GM12878 (cell line): ENCODE data around the gene KIAA2012. TPM values are rescaled to one million over a fixed set of nuclear protein-coding genes. Genes with fewer than 3 reads are reported as not detected.

Experiments
- ATAC-seq: fragments of 200-7000 bp; cut with Tn5 transposase; 3 replicates; pipeline ENCODE4 v1.9.1; 2020; ENCODE audit warnings: mild to moderate bottlenecking, moderate library complexity
- BruUV-seq: library from RNA; stranded (reverse); fragments of 400-500 nt; replicated peaks from 2 replicates; lab custom pipeline; 2021; lab: Mats Ljungman, UMichigan
- CTCF ChIA-PET: fragments of 300-600 bp; sonication (Branson Sonifier 250); formaldehyde crosslinking; extraction: SDS; loops from one replicate; lab custom pipeline; 2021; ENCODE audit warnings: inconsistent platforms; lab: Yijun Ruan, JAX
- POLR2A ChIA-PET: fragments of 350-600 bp; formaldehyde crosslinking; extraction: SDS; loops from one replicate; lab custom pipeline; 2021; ENCODE audit warnings: inconsistent platforms; lab: Charles Lee
- RAD21 ChIA-PET: fragments of 300-600 bp; sonication (Branson Sonifier 250); formaldehyde crosslinking; loops from one replicate; lab custom pipeline; 2023; ENCODE audit warnings: antibody characterized with exemption; ENCODE audit not compliant: unreplicated experiment; lab: Charles Lee
- SMC1A ChIA-PET: fragments of 300-600 bp; sonication (Branson Sonifier 250); formaldehyde crosslinking; loops from one replicate; lab custom pipeline; 2023; ENCODE audit not compliant: unreplicated experiment, uncharacterized antibody; lab: Charles Lee
- DNase-seq: peaks from one replicate; pipeline ENCODE4 v3.0.0-alpha.2; 2011; ENCODE audit warnings: low read depth, low spot score
- FAIRE-seq: peaks from 3 replicates; lab custom pipeline; 2011; peaks lifted over from hg19 to GRCh38; lab: Jason Lieb, UNC
- H2AFZ ChIP-seq: 2 replicates; pipeline ENCODE4 v1.6.0; 2011; ENCODE audit warnings: low read depth, low read length, control low read depth; ENCODE audit not compliant: control insufficient read depth
- H3K27ac ChIP-seq: 2 replicates; pipeline ENCODE4 v1.5.1; 2011; ENCODE audit warnings: control low read depth; ENCODE audit not compliant: control insufficient read depth, insufficient read depth
- H3K27me3 ChIP-seq, 2 experiments: replicated peaks in 1 of 2; 2 replicates each; pipeline versions ENCODE4 v1.6.0 to v1.6.1; 2011; ENCODE audit warnings: low read length in 1 of 2; ENCODE audit not compliant: control insufficient read depth in 2 of 2, insufficient read depth in 2 of 2
- H3K36me3 ChIP-seq, 2 experiments: 2 replicates each; pipeline ENCODE4 v1.5.1; 2011; ENCODE audit warnings: low read length in 1 of 2; ENCODE audit not compliant: control insufficient read depth in 2 of 2, insufficient read depth in 2 of 2
- H3K4me1 ChIP-seq: 2 replicates; pipeline ENCODE4 v1.6.1; 2011; ENCODE audit warnings: mild to moderate bottlenecking, low read length, moderate library complexity, mixed read lengths; ENCODE audit not compliant: control insufficient read depth, insufficient read depth
- H3K4me2 ChIP-seq: 2 replicates; pipeline ENCODE4 v1.6.0; 2011; ENCODE audit warnings: control low read depth; ENCODE audit not compliant: control insufficient read depth, insufficient read depth
- H3K4me3 ChIP-seq: fragments of 200-600 bp; sonication (generic); 2 replicates; pipeline ENCODE4 v1.5.1; 2016
- H3K79me2 ChIP-seq: 2 replicates; pipeline ENCODE4 v1.6.0; 2011; ENCODE audit warnings: low read length; ENCODE audit not compliant: control insufficient read depth, insufficient read depth
- H3K9ac ChIP-seq: 2 replicates; pipeline ENCODE4 v1.8.0; 2011; ENCODE audit warnings: low read length, control low read depth, mixed read lengths; ENCODE audit not compliant: control insufficient read depth, insufficient read depth
- H3K9me3 ChIP-seq: replicated peaks from 3 replicates; pipeline ENCODE4 v1.5.1; 2011; ENCODE audit warnings: mild to moderate bottlenecking, low read length; ENCODE audit not compliant: control insufficient read depth, insufficient read depth
- H4K20me1 ChIP-seq: 2 replicates; pipeline ENCODE4 v1.6.0; 2011; ENCODE audit not compliant: control insufficient read depth, insufficient read depth
- BMI1 ChIP-seq: fragments of 450-650 bp; IDR thresholded peaks from 2 replicates; pipeline ENCODE4 v1.6.1; 2016; ENCODE audit warnings: mild to moderate bottlenecking, moderate library complexity, borderline replicate concordance
- EED ChIP-seq: sonication (generic); IDR thresholded peaks from 2 replicates; pipeline ENCODE4 v1.6.1; 2016; ENCODE audit warnings: antibody characterized with exemption, low read depth
- KAT2A ChIP-seq: conservative IDR thresholded peaks from 2 replicates; pipeline ENCODE4 v1.6.1; 2011; ENCODE audit warnings: low read depth, low read length; ENCODE audit not compliant: control insufficient read depth
- MLLT1 ChIP-seq: fragments of 450-650 bp; IDR thresholded peaks from 2 replicates; pipeline ENCODE4 v1.6.1; 2016; ENCODE audit warnings: mild to moderate bottlenecking
- NFXL1 ChIP-seq: fragments of 450-650 bp; IDR thresholded peaks from 2 replicates; pipeline ENCODE4 v1.6.1; 2017; ENCODE audit warnings: antibody characterized with exemption, mild to moderate bottlenecking, borderline replicate concordance
- TBL1XR1 ChIP-seq: IDR thresholded peaks from 2 replicates; pipeline ENCODE4 v1.6.1; 2012; ENCODE audit warnings: low read depth, low read length, improper control_type of control experiment
- ZNF687 ChIP-seq: fragments of 450-650 bp; IDR thresholded peaks from 2 replicates; pipeline ENCODE4 v1.6.1; 2017; ENCODE audit warnings: mild to moderate bottlenecking, moderate library complexity
- ZZZ3 ChIP-seq: IDR thresholded peaks from 2 replicates; pipeline ENCODE4 v1.6.1; 2011; ENCODE audit warnings: low read depth; ENCODE audit not compliant: control insufficient read depth, insufficient read length
- WGBS: methylation state at CpG from one replicate; pipeline ENCODE4 v1.1.6; 2016; ENCODE audit warnings: low lambda C conversion rate; ENCODE audit not compliant: insufficient replicate concordance, insufficient coverage; ENCODE audit errors: missing lambda C conversion rate; 5-methylcytosine and 5-hydroxymethylcytosine counted together
- in situ Hi-C: fragments of 300-500 bp; cut with MboI; formaldehyde crosslinking; loops from 9 replicates; pipeline ENCODE4 v1.14.3; 2018; ENCODE audit warnings: mixed read lengths
- intact Hi-C: fragments of 100-400 bp; cut with micrococcal nuclease; formaldehyde crosslinking; loops from one replicate; pipeline ENCODE4 v1.14.2; 2022; ENCODE audit not compliant: unreplicated experiment
- polyA plus RNA-seq, 11 experiments: library from polyadenylated mRNA; depleted of rRNA in 4 of 11; unstranded in 6 of 11; stranded (reverse) in 5 of 11; fragments of >200 nt; fragmentation: Nextera tagmentation in 4 of 11; fragmentation: Illumina TruSeq in 1 of 11; extraction: Ambion mirVana in 4 of 11; extraction: Trizol in 1 of 11; gene quantifications; 1 replicate in 1 of 11; 2 replicates in 10 of 11; pipeline versions ENCODE4 v1.2.1 to v1.2.3, GENCODE V29; 2011 to 2016; ENCODE audit warnings: inconsistent platforms in 2 of 11, missing spikeins in 2 of 11, low read depth in 1 of 11
- total RNA-seq, 4 experiments: library from RNA; depleted of rRNA in 3 of 4; stranded (reverse); fragments of >200 nt in 3 of 4; fragmentation: Illumina TruSeq in 1 of 4; extraction: Trizol in 1 of 4; gene quantifications; 2 replicates each; pipeline versions ENCODE4 v1.2.1 to v1.2.3, GENCODE V29; 2013 to 2021
- TF ChIP-seq, protein P1 (sequence below): fragments of 450-650 bp; IDR thresholded peaks from 2 replicates; pipeline ENCODE4 v1.6.1; 2018; ENCODE audit warnings: mild to moderate bottlenecking, low read depth, moderate library complexity; ENCODE audit not compliant: partially characterized antibody
- TF ChIP-seq, protein P2 (sequence below): IDR thresholded peaks from 2 replicates; pipeline ENCODE4 v1.6.1; 2011; ENCODE audit warnings: borderline replicate concordance, low read depth, mild to moderate bottlenecking, moderate library complexity, mixed read lengths, low read length; ENCODE audit not compliant: insufficient read depth; ENCODE audit errors: extremely low read length

Gene KIAA2012
- total and polyA plus RNA-seq, 10 of the 15 experiments (the other 5 are each of a cell fraction or from before 2014, with no cell fraction given) = 0.03 TPM; not detected in 9

- ChIA-PET POLR2A (interaction anchor here (0.6 kb wide), 1 partner anchor 13 kb away, joined by 3 read pairs; no protein-coding TSS in a partner anchor), RAD21 (interaction anchor here (0.6 kb wide), 1 partner anchor 48 kb away, joined by 3 read pairs; no protein-coding TSS in a partner anchor), CTCF (interaction anchor here (1.1 kb wide), 1 partner anchor 15 kb away, joined by 3 read pairs; no protein-coding TSS in a partner anchor), SMC1A (no interaction called here)
- no peaks in the 10 kb centered on the region; the same call in 2 of the 3 replicates for H3K9me3 ChIP-seq
- intact Hi-C loops (loop anchor here (5.0 kb wide), 2 partner anchors 62 to 138 kb away; no protein-coding TSS in a partner anchor), in situ Hi-C loops (no loop called here)
- H3K4me1 ChIP-seq = peaks cover 7% of the 10 kb centered on the region
- no peak overlapping the region for H3K4me2 ChIP-seq
- DNase-seq = no peak
- H3K9ac ChIP-seq = no peak overlapping the region
- no peak for TF ChIP-seq KAT2A
- TF ChIP-seq, protein P1, sequence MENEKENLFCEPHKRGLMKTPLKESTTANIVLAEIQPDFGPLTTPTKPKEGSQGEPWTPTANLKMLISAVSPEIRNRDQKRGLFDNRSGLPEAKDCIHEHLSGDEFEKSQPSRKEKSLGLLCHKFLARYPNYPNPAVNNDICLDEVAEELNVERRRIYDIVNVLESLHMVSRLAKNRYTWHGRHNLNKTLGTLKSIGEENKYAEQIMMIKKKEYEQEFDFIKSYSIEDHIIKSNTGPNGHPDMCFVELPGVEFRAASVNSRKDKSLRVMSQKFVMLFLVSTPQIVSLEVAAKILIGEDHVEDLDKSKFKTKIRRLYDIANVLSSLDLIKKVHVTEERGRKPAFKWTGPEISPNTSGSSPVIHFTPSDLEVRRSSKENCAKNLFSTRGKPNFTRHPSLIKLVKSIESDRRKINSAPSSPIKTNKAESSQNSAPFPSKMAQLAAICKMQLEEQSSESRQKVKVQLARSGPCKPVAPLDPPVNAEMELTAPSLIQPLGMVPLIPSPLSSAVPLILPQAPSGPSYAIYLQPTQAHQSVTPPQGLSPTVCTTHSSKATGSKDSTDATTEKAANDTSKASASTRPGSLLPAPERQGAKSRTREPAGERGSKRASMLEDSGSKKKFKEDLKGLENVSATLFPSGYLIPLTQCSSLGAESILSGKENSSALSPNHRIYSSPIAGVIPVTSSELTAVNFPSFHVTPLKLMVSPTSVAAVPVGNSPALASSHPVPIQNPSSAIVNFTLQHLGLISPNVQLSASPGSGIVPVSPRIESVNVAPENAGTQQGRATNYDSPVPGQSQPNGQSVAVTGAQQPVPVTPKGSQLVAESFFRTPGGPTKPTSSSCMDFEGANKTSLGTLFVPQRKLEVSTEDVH = no peak
- TF ChIP-seq, protein P2, sequence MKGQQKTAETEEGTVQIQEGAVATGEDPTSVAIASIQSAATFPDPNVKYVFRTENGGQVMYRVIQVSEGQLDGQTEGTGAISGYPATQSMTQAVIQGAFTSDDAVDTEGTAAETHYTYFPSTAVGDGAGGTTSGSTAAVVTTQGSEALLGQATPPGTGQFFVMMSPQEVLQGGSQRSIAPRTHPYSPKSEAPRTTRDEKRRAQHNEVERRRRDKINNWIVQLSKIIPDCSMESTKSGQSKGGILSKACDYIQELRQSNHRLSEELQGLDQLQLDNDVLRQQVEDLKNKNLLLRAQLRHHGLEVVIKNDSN = no peak
- no peak for TF ChIP-seq TBL1XR1
- no peak for TF ChIP-seq NFXL1
- TF ChIP-seq MLLT1 = peak; percentile 73; the same call in 1 of the 2 replicates
- no peak for TF ChIP-seq EED
- TF ChIP-seq ZZZ3 = no peak
- no peak for TF ChIP-seq BMI1
- TF ChIP-seq ZNF687 = peak; percentile 59; the same call in 1 of the 2 replicates
- no peak overlapping the region for H2AFZ ChIP-seq
- H3K4me3 ChIP-seq = no peak overlapping the region
- H3K36me3 ChIP-seq = no peaks in the 10 kb centered on the region
- BruUV-seq = no TSS peak
- peaks cover 0 to 10% of the 10 kb centered on the region in 2 experiments; a peak in 2 of 4 replicates for H3K27me3 ChIP-seq
- no peaks in the 10 kb centered on the region for H4K20me1 ChIP-seq
- no peak overlapping the region for H3K27ac ChIP-seq
- 44% methylated on average over 13 of the region's 13 CpGs for WGBS
- FAIRE-seq = no peak
- peak; percentile 27 for ATAC-seq
- no peaks in the 10 kb centered on the region for H3K79me2 ChIP-seq
Measured at GRCh38 chr2:202039278-202040078, 33.6 kb upstream of the KIAA2012 start.
